Small intestine (tissue), 7 donors: ENCODE data around the gene ANO9. TPM values are rescaled to one million over a fixed set of nuclear protein-coding genes. Genes with fewer than 3 reads are reported as not detected.

ENCODE experiments used
- DNase-seq, 2 donors: peaks; one replicate each; pipeline versions ENCODE4 v3.0.0 to v3.0.0-alpha.2; 2013
- FAIRE-seq: peaks from 2 replicates; lab custom pipeline; 2012; peaks lifted over from hg19 to GRCh38; lab: Jason Lieb, UNC
- H3K27ac ChIP-seq, 3 donors: one replicate each; pipeline ENCODE4 v1.5.1; 2013; ENCODE audit warnings: low read length in 2 of 3, mild to moderate bottlenecking in 2 of 3, control low read depth in 1 of 3, inconsistent platforms in 1 of 3, low read depth in 1 of 3, moderate library complexity in 1 of 3
- H3K27me3 ChIP-seq, 3 donors: one replicate each; pipeline ENCODE4 v1.6.1; 2013; ENCODE audit warnings: low read length in 3 of 3, inconsistent platforms in 1 of 3; ENCODE audit not compliant: control insufficient read depth in 3 of 3, insufficient read depth in 3 of 3
- H3K36me3 ChIP-seq, 3 donors: one replicate each; pipeline ENCODE4 v1.6.1; 2013; ENCODE audit warnings: low read length in 3 of 3, inconsistent platforms in 1 of 3, low read depth in 1 of 3, mild to moderate bottlenecking in 1 of 3, moderate library complexity in 1 of 3; ENCODE audit not compliant: control insufficient read depth in 3 of 3, insufficient read depth in 2 of 3
- H3K4me1 ChIP-seq, 3 donors: one replicate each; pipeline ENCODE4 v1.6.1; 2013; ENCODE audit warnings: low read length in 2 of 3, inconsistent platforms in 1 of 3, low read depth in 1 of 3, mild to moderate bottlenecking in 1 of 3, moderate library complexity in 1 of 3; ENCODE audit not compliant: control insufficient read depth in 3 of 3, insufficient read depth in 2 of 3
- H3K4me3 ChIP-seq, 3 donors: one replicate each; pipeline ENCODE4 v1.5.1; 2013; ENCODE audit warnings: low read length in 3 of 3, control low read depth in 1 of 3, inconsistent platforms in 1 of 3, low read depth in 1 of 3, mild to moderate bottlenecking in 1 of 3, moderate library complexity in 1 of 3
- H3K9me3 ChIP-seq, 2 donors: one replicate each; pipeline ENCODE4 v1.6.1; 2013; ENCODE audit warnings: low read depth in 1 of 2, low read length in 1 of 2; ENCODE audit not compliant: control insufficient read depth in 2 of 2, insufficient read depth in 1 of 2
- WGBS, 3 donors: extraction: QIAGEN DNeasy Blood & Tissue Kit; methylation state at CpG; one replicate each; pipeline ENCODE4 v1.1.7; 2013; 5-methylcytosine and 5-hydroxymethylcytosine counted together
- polyA plus RNA-seq, 4 donors: library from polyadenylated mRNA; stranded (reverse) in 3 of 4; unstranded in 1 of 4; fragments of 200-250 nt in 3 of 4; fragments of 120-200 nt in 1 of 4; gene quantifications; one replicate each; pipeline versions ENCODE4 v1.2.1 to v1.2.3, GENCODE V29; 2013
- donor health status: healthy with polysubstance abuse.
- donor health status: control.
- donor health status: control.
- donor health status: Bipolar disorder and iron deficiency.
- donor health status: healthy.

Gene ANO9
- polyA plus RNA-seq, 4 donors = 84.7 to 363 (median 220) TPM

GRCh38 chr11:446891-447290, 5.1 kb upstream of the ANO9 start:
- 18 to 57% (median 40%) methylated on average over 7 of the region's 7 CpGs for WGBS, 3 donors
- FAIRE-seq = no peak
- Histone ChIP-seq H3K9me3 (no peaks in the 10 kb centered on the region), H3K4me1 (peaks cover 0 to 72% (median 5%) of the 10 kb centered on the region in 3 donors), H3K27me3 (no peaks in the 10 kb centered on the region), H3K36me3 (peaks cover 0 to 6% (median 0%) of the 10 kb centered on the region in 3 donors), H3K27ac (peak overlapping the region; percentile 96 to 99 (median 97)), H3K4me3 (peak overlapping the region in 2 of 3 donors; percentile 18 to 39)
- DNase-seq = peak; percentile 81 to 91

- DNase-seq (peak; percentile 95 to 97), FAIRE-seq (no peak)
- 18 to 53% (median 42%) methylated on average over 20 of the region's 20 CpGs for WGBS, 3 donors
- Histone ChIP-seq H3K27me3 (no peaks in the 10 kb centered on the region), H3K36me3 (no peaks in the 10 kb centered on the region), H3K4me1 (peaks cover 0 to 64% (median 5%) of the 10 kb centered on the region in 3 donors), H3K9me3 (no peaks in the 10 kb centered on the region), H3K4me3 (peak overlapping the region in 2 of 3 donors; percentile 18 to 39), H3K27ac (peak overlapping the region; percentile 96 to 99 (median 97))
Observed at GRCh38 chr11:445765-446588, 4.2 kb upstream of the ANO9 start.

GRCh38 chr11:444396-445144, 2.8 kb upstream of the ANO9 start:
- FAIRE-seq (no peak), DNase-seq (peak; percentile 82 to 90)
- no peak overlapping the region for H3K4me3 ChIP-seq
- H3K27me3 ChIP-seq = no peaks in the 10 kb centered on the region
- peaks cover 0 to 7% (median 0%) of the 10 kb centered on the region in 3 donors for H3K36me3 ChIP-seq
- WGBS, 3 donors = 17 to 32% (median 29%) methylated on average over 12 of the region's 12 CpGs
- peaks cover 0 to 71% (median 5%) of the 10 kb centered on the region in 3 donors for H3K4me1 ChIP-seq
- no peaks in the 10 kb centered on the region for H3K9me3 ChIP-seq
- H3K27ac ChIP-seq = peak overlapping the region; percentile 68 to 99 (median 85)

GRCh38 chr11:443542-444199, 1.9 kb upstream of the ANO9 start:
- no peaks in the 10 kb centered on the region for H3K9me3 ChIP-seq
- peaks cover 0 to 16% (median 0%) of the 10 kb centered on the region in 3 donors for H3K36me3 ChIP-seq
- H3K27ac ChIP-seq = peak overlapping the region; percentile 0 to 99 (median 85)
- H3K4me3 ChIP-seq = no peak overlapping the region
- H3K27me3 ChIP-seq = no peaks in the 10 kb centered on the region
- WGBS, 3 donors = 73% methylated on average over 16 of the region's 16 CpGs
- H3K4me1 ChIP-seq = peaks cover 0 to 62% (median 5%) of the 10 kb centered on the region in 3 donors
- FAIRE-seq (no peak), DNase-seq (peak; percentile 46 to 75)

- H3K27me3 ChIP-seq = no peaks in the 10 kb centered on the region
- FAIRE-seq (no peak), DNase-seq (no peak)
- H3K4me3 ChIP-seq = no peak overlapping the region
- peaks cover 0 to 60% (median 5%) of the 10 kb centered on the region in 3 donors for H3K4me1 ChIP-seq
- H3K27ac ChIP-seq = peak overlapping the region in 2 of 3 donors; percentile 25 to 32
- no peaks in the 10 kb centered on the region for H3K9me3 ChIP-seq
- WGBS, 3 donors = 66 to 74% (median 67%) methylated on average over 13 to 16 of the region's 16 CpGs
- peaks cover 0 to 27% (median 0%) of the 10 kb centered on the region in 3 donors for H3K36me3 ChIP-seq
Observed at GRCh38 chr11:442611-443081, 835 bp upstream of the ANO9 start.

- WGBS, 3 donors = 20 to 46% (median 24%) methylated on average over 12 to 13 of the region's 13 CpGs
- FAIRE-seq (no peak), DNase-seq (peak; percentile 33 to 40)
- H3K9me3 ChIP-seq = peaks cover 0 to 5% of the 10 kb centered on the region in 2 donors
- peak overlapping the region; percentile 15 to 63 (median 39) for H3K27ac ChIP-seq
- H3K4me1 ChIP-seq = peaks cover 0 to 46% (median 3%) of the 10 kb centered on the region in 3 donors
- H3K4me3 ChIP-seq = peak overlapping the region in 2 of 3 donors; percentile 69 to 85
- no peaks in the 10 kb centered on the region for H3K27me3 ChIP-seq
- H3K36me3 ChIP-seq = peaks cover 0 to 34% (median 0%) of the 10 kb centered on the region in 3 donors
Observed at GRCh38 chr11:441043-441417, 781 bp downstream of the ANO9 start.

GRCh38 chr11:440065-441042, 1.5 kb downstream of the ANO9 start:
- no peaks in the 10 kb centered on the region for H3K27me3 ChIP-seq
- FAIRE-seq (no peak), DNase-seq (peak; percentile 68 to 84)
- peaks cover 0 to 40% (median 3%) of the 10 kb centered on the region in 3 donors for H3K4me1 ChIP-seq
- peak overlapping the region in 2 of 3 donors; percentile 69 to 85 for H3K4me3 ChIP-seq
- peak overlapping the region in 2 of 3 donors; percentile 39 to 63 for H3K27ac ChIP-seq
- peaks cover 0 to 5% of the 10 kb centered on the region in 2 donors for H3K9me3 ChIP-seq
- peaks cover 0 to 34% (median 0%) of the 10 kb centered on the region in 3 donors for H3K36me3 ChIP-seq
- 22 to 74% (median 55%) methylated on average over 27 of the region's 27 CpGs for WGBS, 3 donors
